ENCODE data around the gene PDPR. TPM values are rescaled to one million over a fixed set of nuclear protein-coding genes. Genes with fewer than 3 reads are reported as not detected.
"Not testable (repeated sequence)": the region's sequence is repeated elsewhere in the genome, so short reads cannot be mapped to it uniquely, and the experiment has no call there.

The PDPR gene
- total and polyA plus RNA-seq, 2 of the 4 experiments (the other 2 are of a cell fraction): 12.2 to 19.4 TPM

GRCh38 chr16:70065376-70065745 lies 48.8 kb upstream of the PDPR start:
- H4K91ac ChIP-seq (ENCODE audit: insufficient read depth, low read depth, low read length); H2BK15ac ChIP-seq (ENCODE audit: low read depth, low read length); H3K4me2 ChIP-seq (ENCODE audit: low read depth, low read length); H2BK20ac ChIP-seq (ENCODE audit: low read depth, low read length); CTCF ChIA-PET; H3K36me3 ChIP-seq (ENCODE audit: control insufficient read depth, insufficient read depth, low read length); H2AK9ac ChIP-seq (replicated peaks; ENCODE audit: low read depth, low read length, poor library complexity); H2AK5ac ChIP-seq (ENCODE audit: low read depth, low read length); H3K4me1 ChIP-seq (ENCODE audit: control insufficient read depth, insufficient read depth, low read length); dilution Hi-C loops (cut with HindIII; ENCODE audit: low sequenced_read_pairs, unreplicated experiment); POLR2A ChIA-PET (ENCODE audit: unreplicated experiment); in situ Hi-C loops (cut with MboI; ENCODE audit: low sequenced_read_pairs); H3K23ac ChIP-seq (ENCODE audit: low read depth, low read length); H4K5ac ChIP-seq (ENCODE audit: low read depth, low read length); H3K27me3 ChIP-seq (ENCODE audit: control insufficient read depth, insufficient read depth, low read length); H2AFZ ChIP-seq (replicated peaks; ENCODE audit: low read length, poor library complexity); H4K8ac ChIP-seq (ENCODE audit: low read depth in 2 of 2, low read length in 2 of 2); H2BK5ac ChIP-seq (ENCODE audit: low read depth, low read length, poor library complexity, severe bottlenecking); H2BK120ac ChIP-seq (ENCODE audit: low read depth, low read length); H3K4ac ChIP-seq (ENCODE audit: low read depth, low read length); H3K56ac ChIP-seq (ENCODE audit: extremely low read depth, insufficient read depth, low read length); H3K9me3 ChIP-seq (ENCODE audit: control insufficient read depth, insufficient read depth, low read length); BruUV-seq (replicated peaks); H3K18ac ChIP-seq (ENCODE audit: low read depth, low read length); H3K9me1 ChIP-seq (ENCODE audit: insufficient read depth, low read length); DNase-seq; intact Hi-C loops (cut with micrococcal nuclease): not testable (repeated sequence)
- Histone ChIP-seq H4K20me1 (ENCODE audit: insufficient read depth, low read length) (peaks cover 25% of the 10 kb centered on the region), H3K79me1 (ENCODE audit: low read depth in 1 of 2, low read length in 2 of 2) (peaks cover 0 to 27% of the 10 kb centered on the region in 2 experiments; a peak in 3 of 4 replicates), H3K14ac (replicated peaks; ENCODE audit: low read depth, low read length) (0 out of 2 replicates have a peak overlapping the region, but pooled peaks have one; percentile 5), H3K9ac (ENCODE audit: low read depth, low read length) (peak overlapping the region; percentile 67), H3K27ac (ENCODE audit: insufficient read depth, low read length) (peak overlapping the region; percentile 43; the same call in 1 of the 2 replicates), H3K4me3 (ENCODE audit: insufficient read depth, low read depth, low read length) (peak overlapping the region; percentile 91)
- WGBS, 2 experiments (ENCODE audit: extremely low coverage in 2 of 2, insufficient read length in 1 of 2): no CpG with 5 or more reads among the region's 40 CpGs
- ATAC-seq (ENCODE audit: low read depth): peak; percentile 57
